Articular chondrocyte of knee joint (primary cell): ENCODE data around the gene DCDC2C. TPM values are rescaled to one million over a fixed set of nuclear protein-coding genes. Genes with fewer than 3 reads are reported as not detected.

ENCODE experiments used
- total RNA-seq: library from RNA; depleted of rRNA; stranded (reverse); fragments of >200 nt; gene quantifications from 2 replicates; pipeline ENCODE4 v1.2.3, GENCODE V29; 2012

Gene DCDC2C, protein sequence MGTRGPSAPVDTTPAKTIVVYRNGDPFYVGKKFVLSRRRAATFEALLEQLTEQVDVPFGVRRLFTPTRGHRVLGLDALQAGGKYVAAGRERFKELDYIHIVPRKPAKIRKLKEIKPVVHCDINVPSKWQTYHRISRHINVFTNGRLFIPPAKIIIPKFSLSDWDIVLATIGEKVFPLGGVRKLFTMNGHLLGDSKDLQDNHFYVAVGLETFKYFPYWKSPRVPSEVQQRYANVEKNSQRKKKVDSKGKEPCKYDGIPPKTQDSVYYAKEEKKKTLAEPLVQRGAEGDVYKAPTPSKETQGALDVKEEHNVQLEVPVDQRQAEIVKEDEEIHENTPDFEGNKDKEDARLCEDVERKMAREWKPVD
- not detected in 2 replicates for total RNA-seq

GRCh38 chr2:3703236-3703756 lies at the start of gene DCDC2C:
TSS of gene DCDC2C (plus strand) at chr2:3703575. CDS start at chr2:3703752, 177 bp downstream.

GRCh38 chr2:3657881-3658280 lies 45.5 kb upstream of the DCDC2C start, which contains the start of gene ALLC:
TSS of gene ALLC (plus strand) at chr2:3658200. CDS start at chr2:3671158, 12,958 bp downstream.

Other genes with a start within 250 kb of the DCDC2C start
- 68.2 and 69.4 TPM in 2 replicates for gene ADI1, start 184.0 kb upstream of the DCDC2C start, total RNA-seq
- gene RNASEH1, start 145.2 kb upstream of the DCDC2C start, total RNA-seq: 34.3 and 37.9 TPM in 2 replicates
- 1,629 and 1,713 TPM in 2 replicates for gene RPS7, start 128.3 kb upstream of the DCDC2C start, total RNA-seq
- gene COLEC11, start 108.5 kb upstream of the DCDC2C start, total RNA-seq: 0.32 TPM in 1 of 2 replicates, not detected in the other
- not detected in 2 replicates for gene ALLC, start 45.4 kb upstream of the DCDC2C start, total RNA-seq